Prostate gland (tissue), 2 donors: Measurements from ENCODE around the gene FOXP1.

Experiments used
- CTCF ChIP-seq, 4 experiments: fragments of 200-600 bp in 2 of 4; fragments of 450-650 bp in 2 of 4; sonication (generic) in 2 of 4; IDR thresholded peaks; 1 replicate in 3 of 4; 2 replicates in 1 of 4; pipeline ENCODE4 v1.5.1; 2016 to 2019; ENCODE audit warnings: antibody characterized with exemption in 4 of 4, mild to moderate bottlenecking in 2 of 4, moderate library complexity in 2 of 4
- POLR2A ChIP-seq: fragments of 450-650 bp; IDR thresholded peaks from one replicate; pipeline ENCODE4 v1.6.1; 2016; ENCODE audit warnings: antibody characterized with exemption, mild to moderate bottlenecking

- TF ChIP-seq CTCF (IDR thresholded peaks at IDR 0.05) (no peak), POLR2A (no peak)
Observed at GRCh38 chr3:71339049-71339448, 244.5 kb downstream of the FOXP1 start.
